Mesenchymal stem cell (in vitro differentiated cells and primary cell): ENCODE data around the gene TARS3.

Experiments used
- DNase-seq: peaks from one replicate; pipeline ENCODE4 v3.0.0-alpha.2; 2013
- H2AFZ ChIP-seq: one replicate; pipeline ENCODE4 v1.6.1; 2013; ENCODE audit warnings: low read depth, mild to moderate bottlenecking, control low read depth, inconsistent platforms, low read length, moderate library complexity
- H2AK5ac ChIP-seq: 2 replicates; pipeline ENCODE4 v1.6.1; 2013; ENCODE audit warnings: low read length, moderate library complexity, mild to moderate bottlenecking, inconsistent platforms; ENCODE audit not compliant: severe bottlenecking
- H2BK120ac ChIP-seq: one replicate; pipeline ENCODE4 v1.6.1; 2013; ENCODE audit warnings: low read depth, mild to moderate bottlenecking, inconsistent platforms, low read length, moderate library complexity
- H2BK12ac ChIP-seq, 2 experiments: one replicate each; pipeline ENCODE4 v1.6.1; 2013; ENCODE audit warnings: inconsistent platforms in 2 of 2, low read length in 2 of 2, mild to moderate bottlenecking in 2 of 2, moderate library complexity in 2 of 2, control low read depth in 1 of 2
- H2BK15ac ChIP-seq: one replicate; pipeline ENCODE4 v1.6.1; 2013; ENCODE audit warnings: mild to moderate bottlenecking, low read depth, inconsistent platforms; ENCODE audit not compliant: poor library complexity, severe bottlenecking
- H2BK5ac ChIP-seq: 2 replicates; pipeline ENCODE4 v1.6.1; 2013; ENCODE audit warnings: low read depth, mild to moderate bottlenecking, low read length, control low read depth, inconsistent platforms; ENCODE audit not compliant: poor library complexity, severe bottlenecking
- H3K14ac ChIP-seq, 2 experiments: one replicate each; pipeline ENCODE4 v1.6.1; 2013; ENCODE audit warnings: inconsistent platforms in 2 of 2, low read length in 2 of 2, control low read depth in 1 of 2, mild to moderate bottlenecking in 1 of 2, moderate library complexity in 1 of 2
- H3K18ac ChIP-seq, 2 experiments: one replicate each; pipeline ENCODE4 v1.6.1; 2013; ENCODE audit warnings: inconsistent platforms in 2 of 2, low read length in 2 of 2, control low read depth in 1 of 2, low read depth in 1 of 2, mild to moderate bottlenecking in 1 of 2
- H3K23ac ChIP-seq, 2 experiments: one replicate each; pipeline ENCODE4 v1.6.1; 2013; ENCODE audit warnings: inconsistent platforms in 2 of 2, low read length in 2 of 2, mild to moderate bottlenecking in 2 of 2, moderate library complexity in 2 of 2, control low read depth in 1 of 2
- H3K27ac ChIP-seq: 2 replicates; pipeline ENCODE4 v1.5.1; 2013; ENCODE audit warnings: mild to moderate bottlenecking, moderate library complexity, low read length, control low read depth, inconsistent platforms; ENCODE audit not compliant: poor library complexity, severe bottlenecking
- H3K27me3 ChIP-seq, 2 experiments: 2 replicates each; pipeline versions ENCODE4 v1.6.1 to v1.7.0; 2013; ENCODE audit warnings: low read length in 2 of 2, mild to moderate bottlenecking in 2 of 2, moderate library complexity in 2 of 2, control low read depth in 1 of 2, inconsistent platforms in 1 of 2; ENCODE audit not compliant: control insufficient read depth in 1 of 2, insufficient read depth in 1 of 2
- H3K36me3 ChIP-seq, 2 experiments: 2 replicates each; pipeline versions ENCODE4 v1.6.1 to v1.7.0; 2013; ENCODE audit warnings: low read length in 2 of 2, control low read depth in 1 of 2, inconsistent platforms in 1 of 2, low read depth in 1 of 2, mild to moderate bottlenecking in 1 of 2; ENCODE audit not compliant: insufficient read depth in 2 of 2, control insufficient read depth in 1 of 2
- H3K4ac ChIP-seq, 2 experiments: one replicate each; pipeline ENCODE4 v1.6.1; 2013; ENCODE audit warnings: inconsistent platforms in 2 of 2, low read length in 2 of 2, mild to moderate bottlenecking in 2 of 2, moderate library complexity in 2 of 2, control low read depth in 1 of 2, low read depth in 1 of 2
- H3K4me1 ChIP-seq: 2 replicates; pipeline ENCODE4 v1.6.1; 2013; ENCODE audit warnings: low read depth, low read length, control low read depth; ENCODE audit not compliant: control insufficient read depth, insufficient read depth
- H3K4me2 ChIP-seq: 2 replicates; pipeline ENCODE4 v1.6.1; 2013; ENCODE audit warnings: low read length, mild to moderate bottlenecking, inconsistent platforms; ENCODE audit not compliant: poor library complexity, severe bottlenecking
- H3K4me3 ChIP-seq, 2 experiments: 2 replicates each; pipeline versions ENCODE4 v1.5.1 to v1.7.0; 2013; ENCODE audit warnings: low read length in 2 of 2, mild to moderate bottlenecking in 2 of 2, control low read depth in 1 of 2, low read depth in 1 of 2; ENCODE audit not compliant: insufficient read depth in 1 of 2
- H3K79me1 ChIP-seq: replicated peaks from 2 replicates; pipeline ENCODE4 v1.6.1; 2013; ENCODE audit warnings: mild to moderate bottlenecking, control low read depth, low read length, inconsistent platforms; ENCODE audit not compliant: poor library complexity, severe bottlenecking
- H3K9ac ChIP-seq: 2 replicates; pipeline ENCODE4 v1.7.0; 2013; ENCODE audit warnings: mild to moderate bottlenecking, low read length, moderate library complexity
- H3K9me3 ChIP-seq: 2 replicates; pipeline ENCODE4 v1.7.0; 2013; ENCODE audit warnings: mild to moderate bottlenecking, low read length; ENCODE audit not compliant: control insufficient read depth
- H4K8ac ChIP-seq: one replicate; pipeline ENCODE4 v1.6.1; 2013; ENCODE audit warnings: inconsistent platforms, mild to moderate bottlenecking, low read length, moderate library complexity
- H4K91ac ChIP-seq: one replicate; pipeline ENCODE4 v1.6.1; 2013; ENCODE audit warnings: mild to moderate bottlenecking, low read length, inconsistent platforms
- WGBS: methylation state at CpG from one replicate; pipeline ENCODE4 v1.1.7; 2013; ENCODE audit warnings: mixed read lengths; 5-methylcytosine and 5-hydroxymethylcytosine counted together

TARS3 gene

DNA sequence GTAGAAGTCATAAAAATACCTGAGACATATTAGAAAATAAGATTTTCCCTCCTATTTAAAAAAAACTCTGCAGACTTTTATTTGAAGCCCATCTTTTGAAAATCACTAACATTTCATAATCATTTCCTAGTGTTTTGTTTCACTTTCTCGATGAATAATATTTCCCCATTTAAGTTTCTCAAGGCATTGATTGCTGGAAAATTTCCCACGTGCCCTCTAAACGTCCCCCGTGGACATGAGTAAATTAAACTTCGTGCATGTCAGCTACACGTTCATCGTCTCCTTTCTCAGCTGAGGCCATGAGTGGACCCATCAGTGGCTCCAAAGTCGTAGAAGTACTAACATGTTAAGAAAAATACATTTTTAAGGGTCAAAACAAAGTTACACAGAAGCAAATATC lies 70.1 kb downstream of the TARS3 start:
- H3K27me3 ChIP-seq = no peaks in the 10 kb centered on the region
- H2BK5ac ChIP-seq = no peak overlapping the region
- H3K4me3 ChIP-seq = peak overlapping the region in 1 of 2 experiments; percentile 98
- peaks cover 12 to 27% of the 10 kb centered on the region in 2 experiments for H3K36me3 ChIP-seq
- H2AFZ ChIP-seq = no peak overlapping the region
- H3K9ac ChIP-seq = peak overlapping the region; percentile 98
- H3K79me1 ChIP-seq = peaks cover 5% of the 10 kb centered on the region
- no peak overlapping the region for H2AK5ac ChIP-seq
- H3K4me2 ChIP-seq = no peak overlapping the region
- H3K9me3 ChIP-seq = no peaks in the 10 kb centered on the region
- peaks cover 8% of the 10 kb centered on the region for H3K4me1 ChIP-seq
- H2BK12ac ChIP-seq = no peak overlapping the region
- no peak overlapping the region for H4K8ac ChIP-seq
- H3K27ac ChIP-seq = no peak overlapping the region
- 96% methylated on average over 8 of the region's 8 CpGs for WGBS
- H2BK120ac ChIP-seq = no peak overlapping the region
- DNase-seq = no peak
- no peak overlapping the region for H3K14ac ChIP-seq
- no peak overlapping the region for H3K18ac ChIP-seq
- H4K91ac ChIP-seq = no peak overlapping the region
- no peak overlapping the region for H3K4ac ChIP-seq
- H2BK15ac ChIP-seq = no peak overlapping the region
- H3K23ac ChIP-seq = no peak overlapping the region

GRCh38 chr15:101652786-101653430 lies 71.4 kb downstream of the TARS3 start:
- Histone ChIP-seq H3K36me3 (peaks cover 15 to 36% of the 10 kb centered on the region in 2 experiments), H4K8ac (peak overlapping the region; percentile 98), H3K79me1 (peaks cover 4% of the 10 kb centered on the region), H3K4me2 (peak overlapping the region; percentile 83), H3K4me3 (peak overlapping the region; percentile 78 to 98), H3K27me3 (no peaks in the 10 kb centered on the region), H3K18ac (peak overlapping the region; percentile 84 to 98), H3K9ac (peak overlapping the region; percentile 98), H3K23ac (no peak overlapping the region), H2BK5ac (no peak overlapping the region), H2AK5ac (peak overlapping the region; percentile 79), H3K14ac (peak overlapping the region; percentile 70 to 78), H2BK120ac (no peak overlapping the region), H2AFZ (peak overlapping the region; percentile 33), H3K4ac (peak overlapping the region; percentile 81 to 88), H3K4me1 (peaks cover 8% of the 10 kb centered on the region), H3K27ac (peak overlapping the region; percentile 69), H2BK12ac (no peak overlapping the region), H4K91ac (peak overlapping the region; percentile 91), H3K9me3 (no peaks in the 10 kb centered on the region), H2BK15ac (peak overlapping the region; percentile 44)
- no peak for DNase-seq
- WGBS = 59% methylated on average over 41 of the region's 42 CpGs

DNA sequence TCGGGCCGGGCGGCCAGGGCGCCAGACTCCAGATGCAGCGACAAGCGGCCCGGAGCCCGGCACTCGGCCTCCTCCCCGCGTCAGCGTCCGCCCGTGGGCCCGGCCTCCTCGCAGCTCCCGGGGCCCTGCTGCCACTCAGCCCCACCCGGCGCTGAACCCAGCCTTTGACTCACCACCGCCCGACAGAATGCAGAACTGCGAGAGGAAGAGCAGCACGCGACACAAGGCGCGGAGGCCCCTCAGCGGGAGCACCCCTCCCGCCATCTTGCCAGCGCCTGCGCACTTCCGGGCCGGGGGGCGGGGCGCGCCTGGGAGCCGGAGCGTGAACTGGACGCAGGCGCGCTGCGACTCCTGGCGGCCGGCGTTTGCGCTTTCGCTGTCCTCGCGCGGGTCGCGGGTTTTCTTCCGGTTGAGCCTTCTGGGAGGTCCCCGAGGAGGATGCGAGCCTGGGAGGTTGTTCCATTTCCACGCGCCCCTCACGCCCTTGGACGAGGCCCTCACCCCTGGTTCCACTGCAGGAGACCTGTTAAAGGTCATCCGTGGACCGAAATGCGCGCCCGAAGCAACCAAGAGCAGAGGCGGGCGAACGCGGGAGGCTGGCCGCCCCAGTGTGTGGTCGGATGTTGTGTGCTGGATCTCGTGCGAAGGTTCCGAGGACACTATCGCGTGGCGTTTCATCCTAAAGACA lies 72.0 kb downstream of the TARS3 start, which contains the start of gene TM2D3:
Gene TM2D3, minus strand, starts transcription at position 284 of the 688 bp plus-strand sequence. Its CDS starts 20 bp downstream, at position 264.
- peak within 1 kb of the TSS; percentile 91 for H4K91ac ChIP-seq
- H3K9ac ChIP-seq = peak within 1 kb of the TSS; percentile 98
- H3K4ac ChIP-seq = peak within 1 kb of the TSS; percentile 84 to 88
- no peaks in the 10 kb centered on the region for H3K27me3 ChIP-seq
- peak within 1 kb of the TSS; percentile 98 for H4K8ac ChIP-seq
- peaks cover 18 to 42% of the 10 kb centered on the region in 2 experiments for H3K36me3 ChIP-seq
- peaks cover 5% of the 10 kb centered on the region for H3K79me1 ChIP-seq
- H2BK5ac ChIP-seq = peak within 1 kb of the TSS; percentile 39
- peak within 1 kb of the TSS in 1 of 2 experiments; percentile 63 for H3K23ac ChIP-seq
- peak within 1 kb of the TSS; percentile 69 for H3K27ac ChIP-seq
- H2AFZ ChIP-seq = peak within 1 kb of the TSS; percentile 89
- peaks cover 9% of the 10 kb centered on the region for H3K4me1 ChIP-seq
- H2BK120ac ChIP-seq = peak within 1 kb of the TSS; percentile 87
- peak within 1 kb of the TSS; percentile 83 for H3K4me2 ChIP-seq
- H3K18ac ChIP-seq = peak within 1 kb of the TSS; percentile 84 to 98
- peak within 1 kb of the TSS in 1 of 2 experiments; percentile 64 for H2BK12ac ChIP-seq
- DNase-seq = peak; percentile 93
- peak within 1 kb of the TSS; percentile 60 for H2BK15ac ChIP-seq
- H3K14ac ChIP-seq = peak within 1 kb of the TSS; percentile 70 to 88
- H3K4me3 ChIP-seq = peak within 1 kb of the TSS; percentile 95 to 98
- no peaks in the 10 kb centered on the region for H3K9me3 ChIP-seq
- WGBS = under 1% methylated on average over 59 of the region's 75 CpGs
- H2AK5ac ChIP-seq = peak within 1 kb of the TSS; percentile 79

GRCh38 chr15:101651554-101652097 lies 72.6 kb downstream of the TARS3 start:
- Histone ChIP-seq H3K9me3 (no peaks in the 10 kb centered on the region), H2AFZ (peak overlapping the region; percentile 89), H2BK15ac (peak overlapping the region; percentile 60), H2BK5ac (peak overlapping the region; percentile 39), H3K27me3 (no peaks in the 10 kb centered on the region), H2BK12ac (peak overlapping the region in 1 of 2 experiments; percentile 64), H3K18ac (peak overlapping the region; percentile 55 to 84), H3K79me1 (peaks cover 7% of the 10 kb centered on the region), H4K8ac (peak overlapping the region; percentile 27), H3K14ac (peak overlapping the region in 1 of 2 experiments; percentile 88), H3K27ac (peak overlapping the region; percentile 48), H2AK5ac (no peak overlapping the region), H4K91ac (peak overlapping the region; percentile 64), H3K23ac (peak overlapping the region in 1 of 2 experiments; percentile 63), H3K4me2 (peak overlapping the region; percentile 56), H3K4ac (peak overlapping the region; percentile 35 to 84), H3K9ac (peak overlapping the region; percentile 98), H3K36me3 (peaks cover 18 to 43% of the 10 kb centered on the region in 2 experiments), H3K4me1 (peaks cover 10% of the 10 kb centered on the region), H3K4me3 (peak overlapping the region; percentile 95 to 98), H2BK120ac (peak overlapping the region; percentile 87)
- DNase-seq = no peak
- under 1% methylated on average over 31 of the region's 32 CpGs for WGBS
